GM12878 (cell line): ENCODE measurements around the gene NUP62. TPM values are rescaled to one million over a fixed set of nuclear protein-coding genes. Genes with fewer than 3 reads are reported as not detected.

ENCODE experiments used
- EZH2 ChIP-seq: IDR thresholded peaks from 2 replicates; pipeline ENCODE4 v1.6.1; 2012; ENCODE audit warnings: low read depth, mild to moderate bottlenecking, control low read depth, inconsistent platforms, low read length, borderline replicate concordance; ENCODE audit not compliant: control insufficient read depth
- MYB ChIP-seq: fragments of 150-350 bp; IDR thresholded peaks from 2 replicates; pipeline ENCODE4 v1.6.1; 2014; ENCODE audit warnings: mild to moderate bottlenecking, low read depth, low read length, borderline replicate concordance
- NBN ChIP-seq: fragments of 450-650 bp; IDR thresholded peaks from 2 replicates; pipeline ENCODE4 v1.6.1; 2016
- RAD51 ChIP-seq: fragments of 450-650 bp; IDR thresholded peaks from 2 replicates; pipeline ENCODE4 v1.6.1; 2016; ENCODE audit warnings: moderate library complexity, mild to moderate bottlenecking, inconsistent platforms
- SMAD1 ChIP-seq: fragments of 450-650 bp; IDR thresholded peaks from 2 replicates; pipeline ENCODE4 v1.6.1; 2018; ENCODE audit warnings: mild to moderate bottlenecking, low read depth; ENCODE audit not compliant: partially characterized antibody
- SMARCA5 ChIP-seq: fragments of 450-650 bp; IDR thresholded peaks from 2 replicates; pipeline ENCODE4 v1.6.1; 2017; ENCODE audit warnings: mild to moderate bottlenecking
- SUPT20H ChIP-seq: IDR thresholded peaks from 2 replicates; pipeline ENCODE4 v1.6.1; 2011; ENCODE audit warnings: low read depth, mild to moderate bottlenecking, low read length, moderate library complexity, borderline replicate concordance; ENCODE audit not compliant: control insufficient read depth
- TARDBP ChIP-seq: IDR thresholded peaks from 2 replicates; pipeline ENCODE4 v1.6.1; 2016; ENCODE audit warnings: borderline replicate concordance
- TBL1XR1 ChIP-seq: IDR thresholded peaks from 2 replicates; pipeline ENCODE4 v1.6.1; 2012; ENCODE audit warnings: low read depth, low read length, improper control_type of control experiment
- ZNF217 ChIP-seq: fragments of 450-650 bp; IDR thresholded peaks from 2 replicates; pipeline ENCODE4 v1.6.1; 2017; ENCODE audit warnings: antibody characterized with exemption, mild to moderate bottlenecking
- polyA plus RNA-seq, 11 experiments: library from polyadenylated mRNA; depleted of rRNA in 4 of 11; unstranded in 6 of 11; stranded (reverse) in 5 of 11; fragments of >200 nt; fragmentation: Nextera tagmentation in 4 of 11; fragmentation: Illumina TruSeq in 1 of 11; extraction: Ambion mirVana in 4 of 11; extraction: Trizol in 1 of 11; gene quantifications; 1 replicate in 1 of 11; 2 replicates in 10 of 11; pipeline versions ENCODE4 v1.2.1 to v1.2.3, GENCODE V29; 2011 to 2016; ENCODE audit warnings: inconsistent platforms in 2 of 11, missing spikeins in 2 of 11, low read depth in 1 of 11
- total RNA-seq, 4 experiments: library from RNA; depleted of rRNA in 3 of 4; stranded (reverse); fragments of >200 nt in 3 of 4; fragmentation: Illumina TruSeq in 1 of 4; extraction: Trizol in 1 of 4; gene quantifications; 2 replicates each; pipeline versions ENCODE4 v1.2.1 to v1.2.3, GENCODE V29; 2013 to 2021
- TF ChIP-seq, protein P1 (sequence below): fragments of 150-350 bp; IDR thresholded peaks from 2 replicates; pipeline ENCODE4 v1.6.1; 2016; ENCODE audit warnings: low read depth, low read length
- TF ChIP-seq, protein P2 (sequence below): fragments of 450-650 bp; IDR thresholded peaks from 2 replicates; pipeline ENCODE4 v1.6.1; 2016; ENCODE audit warnings: mild to moderate bottlenecking, moderate library complexity, borderline replicate concordance
- TF ChIP-seq, protein P3 (sequence below): fragments of 450-650 bp; IDR thresholded peaks from 2 replicates; pipeline ENCODE4 v1.6.1; 2017; ENCODE audit warnings: mild to moderate bottlenecking, moderate library complexity
- TF ChIP-seq, protein P4 (sequence below): fragments of 450-650 bp; IDR thresholded peaks from 2 replicates; pipeline ENCODE4 v1.6.1; 2017; ENCODE audit warnings: antibody characterized with exemption, mild to moderate bottlenecking, moderate library complexity

NUP62 gene
- total and polyA plus RNA-seq, 10 of the 15 experiments (the other 5 are each of a cell fraction or from before 2014, with no cell fraction given), result 19.5 to 110 (median 66.9) TPM

DNA sequence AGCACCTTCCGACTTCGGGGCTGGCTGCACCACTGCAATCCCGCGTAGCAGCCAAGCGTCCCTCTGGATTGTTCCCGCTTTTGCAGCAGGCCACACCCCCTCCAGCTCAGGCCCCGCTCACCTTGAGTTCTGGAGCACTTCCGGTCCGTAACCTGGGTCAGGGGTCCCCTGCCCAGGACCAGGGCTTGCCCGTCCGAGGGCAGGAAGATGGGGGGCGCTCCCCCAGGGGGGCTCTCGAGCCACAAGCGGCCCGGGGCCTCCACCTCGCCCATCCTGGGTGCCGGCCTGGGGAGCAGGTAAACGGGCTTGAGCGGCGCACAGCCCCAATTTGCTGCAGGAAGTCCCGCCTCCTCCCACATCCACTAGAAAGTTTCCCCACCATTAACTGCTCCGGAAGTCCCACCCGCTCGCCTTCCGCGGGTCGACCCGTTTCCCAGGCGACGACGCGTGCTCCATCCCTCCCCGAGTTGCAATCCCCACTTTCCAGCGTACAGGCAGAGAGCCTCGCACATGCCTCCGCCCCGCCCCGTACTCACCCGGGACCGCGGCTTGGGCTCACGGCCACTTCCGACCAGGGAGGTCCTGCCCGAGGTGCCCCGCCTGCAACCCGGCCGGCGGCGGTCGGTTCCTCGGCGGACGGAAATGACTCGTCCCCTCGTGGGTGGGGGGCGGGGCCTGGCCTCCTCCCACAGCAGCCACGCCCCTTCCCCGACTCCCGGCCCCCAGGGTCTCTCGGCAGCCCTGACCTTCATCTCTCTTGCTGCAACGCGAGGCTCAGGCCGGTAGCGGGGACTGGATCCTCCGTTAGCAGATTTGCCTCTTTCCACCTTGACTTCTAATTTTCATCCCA is 62.1 kb downstream of the NUP62 start, which contains the start of gene PNKP (continued):
- no peak for TF ChIP-seq TBL1XR1
- TF ChIP-seq, protein P1, sequence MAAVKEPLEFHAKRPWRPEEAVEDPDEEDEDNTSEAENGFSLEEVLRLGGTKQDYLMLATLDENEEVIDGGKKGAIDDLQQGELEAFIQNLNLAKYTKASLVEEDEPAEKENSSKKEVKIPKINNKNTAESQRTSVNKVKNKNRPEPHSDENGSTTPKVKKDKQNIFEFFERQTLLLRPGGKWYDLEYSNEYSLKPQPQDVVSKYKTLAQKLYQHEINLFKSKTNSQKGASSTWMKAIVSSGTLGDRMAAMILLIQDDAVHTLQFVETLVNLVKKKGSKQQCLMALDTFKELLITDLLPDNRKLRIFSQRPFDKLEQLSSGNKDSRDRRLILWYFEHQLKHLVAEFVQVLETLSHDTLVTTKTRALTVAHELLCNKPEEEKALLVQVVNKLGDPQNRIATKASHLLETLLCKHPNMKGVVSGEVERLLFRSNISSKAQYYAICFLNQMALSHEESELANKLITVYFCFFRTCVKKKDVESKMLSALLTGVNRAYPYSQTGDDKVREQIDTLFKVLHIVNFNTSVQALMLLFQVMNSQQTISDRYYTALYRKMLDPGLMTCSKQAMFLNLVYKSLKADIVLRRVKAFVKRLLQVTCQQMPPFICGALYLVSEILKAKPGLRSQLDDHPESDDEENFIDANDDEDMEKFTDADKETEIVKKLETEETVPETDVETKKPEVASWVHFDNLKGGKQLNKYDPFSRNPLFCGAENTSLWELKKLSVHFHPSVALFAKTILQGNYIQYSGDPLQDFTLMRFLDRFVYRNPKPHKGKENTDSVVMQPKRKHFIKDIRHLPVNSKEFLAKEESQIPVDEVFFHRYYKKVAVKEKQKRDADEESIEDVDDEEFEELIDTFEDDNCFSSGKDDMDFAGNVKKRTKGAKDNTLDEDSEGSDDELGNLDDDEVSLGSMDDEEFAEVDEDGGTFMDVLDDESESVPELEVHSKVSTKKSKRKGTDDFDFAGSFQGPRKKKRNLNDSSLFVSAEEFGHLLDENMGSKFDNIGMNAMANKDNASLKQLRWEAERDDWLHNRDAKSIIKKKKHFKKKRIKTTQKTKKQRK, result peak; percentile 52; the same call in 1 of the 2 replicates
- TF ChIP-seq SMAD1, result no peak
- TF ChIP-seq SUPT20H, result no peak
- TF ChIP-seq, protein P2, sequence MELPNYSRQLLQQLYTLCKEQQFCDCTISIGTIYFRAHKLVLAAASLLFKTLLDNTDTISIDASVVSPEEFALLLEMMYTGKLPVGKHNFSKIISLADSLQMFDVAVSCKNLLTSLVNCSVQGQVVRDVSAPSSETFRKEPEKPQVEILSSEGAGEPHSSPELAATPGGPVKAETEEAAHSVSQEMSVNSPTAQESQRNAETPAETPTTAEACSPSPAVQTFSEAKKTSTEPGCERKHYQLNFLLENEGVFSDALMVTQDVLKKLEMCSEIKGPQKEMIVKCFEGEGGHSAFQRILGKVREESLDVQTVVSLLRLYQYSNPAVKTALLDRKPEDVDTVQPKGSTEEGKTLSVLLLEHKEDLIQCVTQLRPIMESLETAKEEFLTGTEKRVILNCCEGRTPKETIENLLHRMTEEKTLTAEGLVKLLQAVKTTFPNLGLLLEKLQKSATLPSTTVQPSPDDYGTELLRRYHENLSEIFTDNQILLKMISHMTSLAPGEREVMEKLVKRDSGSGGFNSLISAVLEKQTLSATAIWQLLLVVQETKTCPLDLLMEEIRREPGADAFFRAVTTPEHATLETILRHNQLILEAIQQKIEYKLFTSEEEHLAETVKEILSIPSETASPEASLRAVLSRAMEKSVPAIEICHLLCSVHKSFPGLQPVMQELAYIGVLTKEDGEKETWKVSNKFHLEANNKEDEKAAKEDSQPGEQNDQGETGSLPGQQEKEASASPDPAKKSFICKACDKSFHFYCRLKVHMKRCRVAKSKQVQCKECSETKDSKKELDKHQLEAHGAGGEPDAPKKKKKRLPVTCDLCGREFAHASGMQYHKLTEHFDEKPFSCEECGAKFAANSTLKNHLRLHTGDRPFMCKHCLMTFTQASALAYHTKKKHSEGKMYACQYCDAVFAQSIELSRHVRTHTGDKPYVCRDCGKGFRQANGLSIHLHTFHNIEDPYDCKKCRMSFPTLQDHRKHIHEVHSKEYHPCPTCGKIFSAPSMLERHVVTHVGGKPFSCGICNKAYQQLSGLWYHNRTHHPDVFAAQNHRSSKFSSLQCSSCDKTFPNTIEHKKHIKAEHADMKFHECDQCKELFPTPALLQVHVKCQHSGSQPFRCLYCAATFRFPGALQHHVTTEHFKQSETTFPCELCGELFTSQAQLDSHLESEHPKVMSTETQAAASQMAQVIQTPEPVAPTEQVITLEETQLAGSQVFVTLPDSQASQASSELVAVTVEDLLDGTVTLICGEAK, result peak; percentile 97
- no peak for TF ChIP-seq RAD51
- TF ChIP-seq, protein P3, sequence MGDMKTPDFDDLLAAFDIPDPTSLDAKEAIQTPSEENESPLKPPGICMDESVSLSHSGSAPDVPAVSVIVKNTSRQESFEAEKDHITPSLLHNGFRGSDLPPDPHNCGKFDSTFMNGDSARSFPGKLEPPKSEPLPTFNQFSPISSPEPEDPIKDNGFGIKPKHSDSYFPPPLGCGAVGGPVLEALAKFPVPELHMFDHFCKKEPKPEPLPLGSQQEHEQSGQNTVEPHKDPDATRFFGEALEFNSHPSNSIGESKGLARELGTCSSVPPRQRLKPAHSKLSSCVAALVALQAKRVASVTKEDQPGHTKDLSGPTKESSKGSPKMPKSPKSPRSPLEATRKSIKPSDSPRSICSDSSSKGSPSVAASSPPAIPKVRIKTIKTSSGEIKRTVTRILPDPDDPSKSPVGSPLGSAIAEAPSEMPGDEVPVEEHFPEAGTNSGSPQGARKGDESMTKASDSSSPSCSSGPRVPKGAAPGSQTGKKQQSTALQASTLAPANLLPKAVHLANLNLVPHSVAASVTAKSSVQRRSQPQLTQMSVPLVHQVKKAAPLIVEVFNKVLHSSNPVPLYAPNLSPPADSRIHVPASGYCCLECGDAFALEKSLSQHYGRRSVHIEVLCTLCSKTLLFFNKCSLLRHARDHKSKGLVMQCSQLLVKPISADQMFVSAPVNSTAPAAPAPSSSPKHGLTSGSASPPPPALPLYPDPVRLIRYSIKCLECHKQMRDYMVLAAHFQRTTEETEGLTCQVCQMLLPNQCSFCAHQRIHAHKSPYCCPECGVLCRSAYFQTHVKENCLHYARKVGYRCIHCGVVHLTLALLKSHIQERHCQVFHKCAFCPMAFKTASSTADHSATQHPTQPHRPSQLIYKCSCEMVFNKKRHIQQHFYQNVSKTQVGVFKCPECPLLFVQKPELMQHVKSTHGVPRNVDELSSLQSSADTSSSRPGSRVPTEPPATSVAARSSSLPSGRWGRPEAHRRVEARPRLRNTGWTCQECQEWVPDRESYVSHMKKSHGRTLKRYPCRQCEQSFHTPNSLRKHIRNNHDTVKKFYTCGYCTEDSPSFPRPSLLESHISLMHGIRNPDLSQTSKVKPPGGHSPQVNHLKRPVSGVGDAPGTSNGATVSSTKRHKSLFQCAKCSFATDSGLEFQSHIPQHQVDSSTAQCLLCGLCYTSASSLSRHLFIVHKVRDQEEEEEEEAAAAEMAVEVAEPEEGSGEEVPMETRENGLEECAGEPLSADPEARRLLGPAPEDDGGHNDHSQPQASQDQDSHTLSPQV, result no peak
- TF ChIP-seq, protein P4, sequence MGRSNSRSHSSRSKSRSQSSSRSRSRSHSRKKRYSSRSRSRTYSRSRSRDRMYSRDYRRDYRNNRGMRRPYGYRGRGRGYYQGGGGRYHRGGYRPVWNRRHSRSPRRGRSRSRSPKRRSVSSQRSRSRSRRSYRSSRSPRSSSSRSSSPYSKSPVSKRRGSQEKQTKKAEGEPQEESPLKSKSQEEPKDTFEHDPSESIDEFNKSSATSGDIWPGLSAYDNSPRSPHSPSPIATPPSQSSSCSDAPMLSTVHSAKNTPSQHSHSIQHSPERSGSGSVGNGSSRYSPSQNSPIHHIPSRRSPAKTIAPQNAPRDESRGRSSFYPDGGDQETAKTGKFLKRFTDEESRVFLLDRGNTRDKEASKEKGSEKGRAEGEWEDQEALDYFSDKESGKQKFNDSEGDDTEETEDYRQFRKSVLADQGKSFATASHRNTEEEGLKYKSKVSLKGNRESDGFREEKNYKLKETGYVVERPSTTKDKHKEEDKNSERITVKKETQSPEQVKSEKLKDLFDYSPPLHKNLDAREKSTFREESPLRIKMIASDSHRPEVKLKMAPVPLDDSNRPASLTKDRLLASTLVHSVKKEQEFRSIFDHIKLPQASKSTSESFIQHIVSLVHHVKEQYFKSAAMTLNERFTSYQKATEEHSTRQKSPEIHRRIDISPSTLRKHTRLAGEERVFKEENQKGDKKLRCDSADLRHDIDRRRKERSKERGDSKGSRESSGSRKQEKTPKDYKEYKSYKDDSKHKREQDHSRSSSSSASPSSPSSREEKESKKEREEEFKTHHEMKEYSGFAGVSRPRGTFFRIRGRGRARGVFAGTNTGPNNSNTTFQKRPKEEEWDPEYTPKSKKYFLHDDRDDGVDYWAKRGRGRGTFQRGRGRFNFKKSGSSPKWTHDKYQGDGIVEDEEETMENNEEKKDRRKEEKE, result no peak
- no peak for TF ChIP-seq EZH2
- 0 out of 2 replicates have a peak, but pooled peaks have one; percentile 44 for TF ChIP-seq TARDBP
- TF ChIP-seq SMARCA5, result peak; percentile 18; the same call in 1 of the 2 replicates
- TF ChIP-seq NBN, result peak; percentile 93
- no peak for TF ChIP-seq ZNF217
- TF ChIP-seq MYB, result no peak
